Activated T-cell treated with anti-CD3 and anti-CD28 coated beads, Interleukin-2, amount 50 U/mL, for 72 hours (primary cell): ENCODE measurements around the gene SERPINB1. TPM values are rescaled to one million over a fixed set of nuclear protein-coding genes. Genes with fewer than 3 reads are reported as not detected.
A peak's percentile ranks its signal among the peaks of the same experiment; 100 is the strongest.

ENCODE experiments used
- ATAC-seq, 2 donors: fragments of 150-1000 bp; cut with Tn5 transposase; replicated peaks in 1 of 2; 2 replicates each; pipeline ENCODE4 v1.10.0; 2021; ENCODE audit warnings: moderate library complexity in 2 of 2, mild to moderate bottlenecking in 1 of 2
- DNase-seq, 2 donors: peaks; one replicate each; pipeline ENCODE4 v3.0.0; 2021 to 2022; ENCODE audit warnings: mixed read lengths in 1 of 2
- H3K27ac Mint-ChIP-seq: one replicate; pipeline ENCODE4 v1.8.0; 2022; ENCODE audit warnings: mild to moderate bottlenecking, moderate library complexity, mixed read lengths
- H3K27me3 Mint-ChIP-seq: one replicate; pipeline ENCODE4 v1.8.0; 2022; ENCODE audit warnings: low read depth, mixed read lengths
- H3K36me3 Mint-ChIP-seq, 2 donors: one replicate each; pipeline ENCODE4 v1.8.0; 2022; ENCODE audit warnings: mixed read lengths in 2 of 2, mild to moderate bottlenecking in 1 of 2; ENCODE audit not compliant: insufficient read depth in 2 of 2
- H3K4me1 Mint-ChIP-seq: one replicate; pipeline ENCODE4 v1.8.0; 2022; ENCODE audit warnings: low read depth, mixed read lengths
- H3K4me3 Mint-ChIP-seq, 2 donors: one replicate each; pipeline ENCODE4 v1.8.0; 2022; ENCODE audit warnings: mild to moderate bottlenecking in 2 of 2, mixed read lengths in 2 of 2, moderate library complexity in 2 of 2
- H3K9me3 Mint-ChIP-seq, 2 donors: one replicate each; pipeline ENCODE4 v1.8.0; 2022; ENCODE audit warnings: mixed read lengths in 2 of 2
- total RNA-seq, 2 donors: library from RNA; stranded (reverse); gene quantifications; one replicate each; pipeline ENCODE4 v1.2.3, GENCODE V29; 2022

Gene SERPINB1
- total RNA-seq, 2 donors from 2014 or later = 131 to 203 TPM

DNA sequence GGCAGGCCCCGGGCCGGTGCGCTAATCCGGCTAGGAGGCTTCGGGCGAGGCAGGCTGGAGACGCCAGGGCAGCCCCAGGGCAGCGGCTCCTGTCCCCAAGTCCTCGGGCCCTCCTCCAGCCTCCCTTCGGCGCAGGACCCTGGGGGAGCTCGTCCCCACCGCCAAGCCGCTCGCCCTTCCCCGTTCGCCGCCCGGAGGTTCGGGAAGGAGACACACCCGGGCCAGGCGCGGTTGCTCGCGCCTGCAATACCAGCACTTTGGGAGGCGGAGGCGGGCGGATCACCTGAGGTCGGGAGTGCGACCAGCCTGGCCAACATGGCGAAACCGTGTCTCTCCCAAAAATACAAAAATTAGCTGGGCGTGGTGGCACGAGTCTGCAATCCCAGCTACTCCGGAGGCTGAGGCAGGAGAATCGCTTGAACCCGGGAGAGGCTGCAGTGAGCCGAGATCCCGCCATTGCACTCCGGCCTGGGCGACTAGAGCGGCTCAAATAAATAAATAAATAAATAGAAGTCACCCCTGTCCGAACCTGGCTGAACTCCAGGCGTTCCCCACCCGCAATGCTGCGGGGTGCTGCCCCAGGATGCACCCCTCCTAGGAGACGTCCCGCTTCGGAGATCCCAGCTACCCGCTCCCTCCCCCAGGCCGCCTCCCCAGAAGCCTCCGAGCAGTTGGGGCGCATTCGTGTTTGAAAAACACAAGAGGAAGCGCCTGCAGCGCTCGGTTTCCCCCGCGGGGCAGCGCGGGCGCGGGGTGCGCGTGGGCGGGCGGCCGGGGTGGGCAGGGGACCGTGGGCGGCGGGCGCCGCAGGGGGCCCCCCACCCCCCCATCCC lies 33.9 kb upstream of the SERPINB1 start:
- peaks cover 6 to 7% of the 10 kb centered on the region in 2 donors for H3K36me3 Mint-ChIP-seq

DNA sequence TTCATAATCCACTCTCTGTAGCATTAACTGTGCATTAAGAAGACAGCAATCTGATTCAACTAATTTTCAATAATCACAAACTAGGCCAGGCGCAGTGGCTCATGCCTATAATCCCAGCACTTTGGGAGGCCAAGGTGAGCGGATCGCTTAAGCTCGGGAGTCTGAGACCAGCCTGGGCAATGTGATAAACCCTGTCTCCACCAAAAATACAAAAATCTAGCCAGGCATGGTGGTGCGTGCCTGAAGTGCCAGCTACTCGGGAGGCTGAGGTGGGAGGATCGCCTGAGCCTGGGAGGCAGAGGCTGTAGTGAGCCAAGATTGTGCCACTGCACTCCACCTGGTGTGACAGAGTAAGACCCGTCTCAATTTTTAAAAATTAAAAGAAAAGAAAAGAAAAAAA lies 32.0 kb upstream of the SERPINB1 start:
- Mint-ChIP-seq H3K27me3 (no peaks in the 10 kb centered on the region), H3K4me3 (no peak overlapping the region), H3K36me3 (peaks cover 5 to 6% of the 10 kb centered on the region in 2 donors), H3K9me3 (peaks cover 2 to 9% of the 10 kb centered on the region in 2 donors), H3K4me1 (peaks cover 68% of the 10 kb centered on the region), H3K27ac (no peak overlapping the region)
- DNase-seq = no peak
- no peak for ATAC-seq

More for the DNA sequence above, 33.9 kb upstream of the SERPINB1 start:
- Mint-ChIP-seq H3K4me1 (peaks cover 78% of the 10 kb centered on the region), H3K9me3 (peaks cover 2 to 9% of the 10 kb centered on the region in 2 donors), H3K4me3 (peak overlapping the region; percentile 81 to 85), H3K27ac (peak overlapping the region; percentile 41), H3K27me3 (no peaks in the 10 kb centered on the region)
- ATAC-seq = peak; percentile 45 to 47
- peak; percentile 58 to 68 for DNase-seq

DNA sequence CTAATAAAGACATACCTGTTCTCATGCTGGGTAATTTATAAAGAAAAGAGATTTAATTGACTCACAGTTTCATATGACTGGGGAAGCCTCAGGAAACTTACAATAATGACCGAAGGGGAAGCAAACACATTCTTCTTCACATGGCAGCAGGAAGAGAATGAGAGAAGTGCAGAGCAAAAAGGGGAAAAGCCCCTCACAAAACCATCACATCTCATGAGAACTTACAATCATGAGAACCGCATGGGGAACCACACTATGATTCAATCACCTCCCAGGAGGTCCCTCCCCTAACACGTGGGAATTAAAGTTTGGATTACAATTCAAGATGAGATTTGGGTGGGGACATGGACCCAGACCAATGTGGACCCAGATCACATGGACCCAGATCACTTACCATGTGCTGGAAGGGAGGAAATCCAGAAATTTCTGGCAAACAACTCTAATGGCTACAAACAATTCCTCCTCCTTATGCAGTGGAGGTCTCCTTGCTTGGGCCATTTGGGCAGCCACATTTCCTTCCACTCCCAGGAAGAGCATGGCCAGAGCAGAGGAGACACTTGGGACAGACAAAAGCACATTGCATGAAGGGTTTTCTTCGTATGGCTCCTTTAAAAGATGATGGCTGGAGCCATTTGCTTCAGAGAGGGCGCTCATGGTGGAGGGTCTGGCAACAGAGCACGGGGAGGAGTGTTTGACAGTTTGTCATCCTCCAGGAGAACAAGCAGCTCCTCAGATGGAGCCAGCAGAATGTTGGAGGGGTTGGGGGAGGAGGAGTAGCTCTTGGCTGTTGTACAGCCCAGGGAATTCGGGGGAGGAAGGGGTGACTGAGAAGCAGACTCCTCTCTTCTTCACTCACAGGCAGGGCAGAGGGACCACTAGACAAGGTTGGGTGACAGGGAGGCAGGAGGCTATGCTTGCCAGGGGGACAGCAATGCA lies 31.0 kb upstream of the SERPINB1 start:
- peaks cover 2 to 9% of the 10 kb centered on the region in 2 donors for H3K9me3 Mint-ChIP-seq
- no peaks in the 10 kb centered on the region for H3K27me3 Mint-ChIP-seq
- H3K4me3 Mint-ChIP-seq = peak overlapping the region in 1 of 2 donors; percentile 5
- H3K27ac Mint-ChIP-seq = no peak overlapping the region
- H3K4me1 Mint-ChIP-seq = peaks cover 66% of the 10 kb centered on the region
- peaks cover 3 to 6% of the 10 kb centered on the region in 2 donors for H3K36me3 Mint-ChIP-seq
- DNase-seq = no peak
- no peak for ATAC-seq

DNA sequence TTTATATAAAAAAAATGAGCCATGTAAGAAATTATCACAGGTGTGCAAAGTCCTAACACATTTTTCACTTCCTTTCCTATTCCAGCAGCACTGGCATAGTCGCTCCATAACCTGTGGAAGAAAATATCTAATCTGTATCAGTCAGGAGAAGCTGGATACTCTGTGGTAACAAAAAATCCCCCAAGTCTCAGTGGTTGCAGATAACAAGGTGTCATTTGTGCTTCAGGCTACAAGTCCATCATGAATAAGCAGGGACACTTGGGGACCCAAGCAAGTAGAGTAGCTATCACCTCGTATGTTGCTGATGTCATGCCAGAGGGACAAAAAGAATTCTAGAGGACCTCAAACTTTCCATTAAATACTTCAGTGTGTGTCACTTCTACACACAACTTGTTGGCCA lies 30.3 kb upstream of the SERPINB1 start:
- H3K27ac Mint-ChIP-seq = no peak overlapping the region
- H3K9me3 Mint-ChIP-seq = peaks cover 2 to 9% of the 10 kb centered on the region in 2 donors
- DNase-seq = no peak
- H3K4me3 Mint-ChIP-seq = peak overlapping the region in 1 of 2 donors; percentile 5
- no peak for ATAC-seq
- H3K36me3 Mint-ChIP-seq = peaks cover 3 to 6% of the 10 kb centered on the region in 2 donors
- peaks cover 59% of the 10 kb centered on the region for H3K4me1 Mint-ChIP-seq
- H3K27me3 Mint-ChIP-seq = no peaks in the 10 kb centered on the region

DNA sequence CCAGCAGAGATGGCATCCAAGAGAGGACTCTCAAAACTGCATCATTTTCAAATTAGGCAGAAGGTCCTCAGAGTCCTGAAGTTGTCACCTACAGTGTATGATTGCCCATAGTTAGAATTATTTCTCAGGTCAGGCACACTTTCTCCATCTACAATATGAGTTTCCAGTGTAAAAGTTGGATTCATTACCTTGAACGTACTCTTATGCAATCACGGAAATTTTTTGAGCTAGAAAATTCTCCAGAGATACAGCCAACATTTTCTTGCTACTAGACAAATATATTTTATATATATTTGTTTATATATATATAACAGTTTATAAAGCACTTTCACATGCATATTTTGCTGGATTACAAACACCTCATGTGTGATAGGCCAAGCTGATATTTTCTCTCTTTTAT lies 29.4 kb upstream of the SERPINB1 start:
- Mint-ChIP-seq H3K9me3 (peaks cover 2 to 9% of the 10 kb centered on the region in 2 donors), H3K36me3 (peaks cover 3 to 6% of the 10 kb centered on the region in 2 donors), H3K4me3 (no peak overlapping the region), H3K27ac (no peak overlapping the region), H3K27me3 (no peaks in the 10 kb centered on the region), H3K4me1 (peaks cover 59% of the 10 kb centered on the region)
- DNase-seq (no peak), ATAC-seq (no peak)

DNA sequence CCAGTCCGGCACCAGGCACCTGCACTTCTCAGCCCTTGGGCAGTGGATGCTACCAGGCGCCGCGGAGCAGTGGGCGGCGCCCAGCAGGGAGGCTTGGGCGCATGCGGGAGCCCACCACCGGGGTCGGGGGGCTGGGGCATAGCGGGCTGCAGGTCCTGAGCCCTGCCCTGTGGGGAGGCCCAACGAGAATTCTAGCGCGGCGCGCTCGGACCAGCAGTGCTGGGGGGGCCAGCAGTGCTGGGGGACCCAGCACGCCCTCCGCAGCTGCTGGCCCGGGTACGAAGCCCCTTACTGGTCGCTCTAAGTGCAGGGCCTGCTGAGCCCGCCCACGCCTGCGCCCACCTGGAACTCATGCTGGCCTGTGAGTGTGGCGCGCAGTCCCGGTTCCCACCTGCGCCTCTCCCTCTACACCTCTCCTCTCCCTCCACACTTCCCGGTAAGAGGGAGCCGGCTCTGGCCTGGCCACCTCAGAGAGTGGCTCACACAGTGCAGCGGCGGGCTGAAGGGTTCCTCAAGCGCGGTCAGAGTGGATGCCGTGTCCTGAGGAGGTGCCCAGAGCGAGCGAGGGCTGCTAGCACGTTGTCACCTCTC lies 28.5 kb upstream of the SERPINB1 start:
- no peaks in the 10 kb centered on the region for H3K27me3 Mint-ChIP-seq
- peaks cover 2 to 9% of the 10 kb centered on the region in 2 donors for H3K9me3 Mint-ChIP-seq
- no peak overlapping the region for H3K27ac Mint-ChIP-seq
- peaks cover 68% of the 10 kb centered on the region for H3K4me1 Mint-ChIP-seq
- H3K36me3 Mint-ChIP-seq = peaks cover 3 to 6% of the 10 kb centered on the region in 2 donors
- ATAC-seq = no peak
- no peak overlapping the region for H3K4me3 Mint-ChIP-seq
- no peak for DNase-seq

DNA sequence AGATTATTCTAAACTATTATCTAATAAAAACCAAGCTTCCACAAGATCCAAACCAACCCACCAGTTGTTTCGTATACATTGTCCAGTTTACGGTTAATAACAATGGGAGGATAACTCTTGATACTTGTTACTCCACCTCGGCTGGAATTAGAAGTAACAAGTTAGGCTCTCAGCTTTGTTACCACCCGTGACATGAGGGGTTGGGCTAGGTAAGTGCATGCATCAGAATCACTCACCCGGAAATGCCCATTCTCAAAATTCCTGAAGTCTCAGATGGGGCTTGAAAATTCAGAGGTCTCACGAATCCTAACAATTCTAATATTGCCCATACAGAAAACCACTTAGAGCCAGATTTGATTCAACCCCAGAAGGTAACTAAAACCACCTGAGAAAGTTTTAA lies 27.0 kb upstream of the SERPINB1 start:
- H3K27ac Mint-ChIP-seq = peak overlapping the region; percentile 89
- peaks cover 66% of the 10 kb centered on the region for H3K4me1 Mint-ChIP-seq
- no peak for DNase-seq
- peaks cover 3 to 6% of the 10 kb centered on the region in 2 donors for H3K36me3 Mint-ChIP-seq
- H3K9me3 Mint-ChIP-seq = peaks cover 2 to 9% of the 10 kb centered on the region in 2 donors
- H3K27me3 Mint-ChIP-seq = no peaks in the 10 kb centered on the region
- H3K4me3 Mint-ChIP-seq = peak overlapping the region; percentile 49 to 65
- peak in 1 of 2 donors; percentile 22 for ATAC-seq

DNA sequence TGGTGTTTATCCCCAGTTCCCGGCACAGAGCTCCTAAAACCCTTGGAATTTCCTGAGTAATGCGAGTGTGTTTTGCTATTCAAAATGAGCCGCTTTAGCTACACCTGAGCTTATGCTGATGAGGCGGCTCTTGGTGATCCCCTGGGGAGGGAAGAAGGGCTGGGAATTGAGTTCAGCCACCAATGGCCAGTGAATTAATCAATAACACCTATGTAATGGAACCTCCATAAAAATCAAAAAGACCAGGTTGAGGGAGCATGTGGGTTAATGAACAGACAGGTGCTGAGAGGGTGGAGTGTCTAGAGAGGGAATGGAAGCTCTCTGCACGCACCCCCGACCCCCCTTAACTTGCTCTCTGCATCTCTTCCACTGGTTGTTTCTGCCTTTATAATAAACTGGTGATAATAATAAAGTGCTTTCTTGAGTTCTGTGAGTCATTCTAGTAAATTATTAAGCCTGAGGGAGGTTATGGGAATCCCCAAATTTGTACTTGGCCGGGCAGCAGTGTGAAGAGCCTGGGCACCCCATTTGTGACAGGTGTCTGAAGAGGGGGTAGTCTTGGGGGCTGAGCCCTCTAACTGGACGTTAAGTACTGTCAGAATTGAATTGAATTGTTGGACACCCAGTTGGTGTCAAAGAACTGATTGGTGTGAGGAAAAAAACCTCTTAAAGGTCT lies 24.6 kb upstream of the SERPINB1 start:
- Mint-ChIP-seq H3K4me1 (peaks cover 71% of the 10 kb centered on the region), H3K4me3 (no peak overlapping the region), H3K36me3 (peaks cover under 1 to 1% of the 10 kb centered on the region in 2 donors), H3K9me3 (no peaks in the 10 kb centered on the region), H3K27me3 (no peaks in the 10 kb centered on the region), H3K27ac (no peak overlapping the region)
- ATAC-seq (no peak), DNase-seq (no peak)

DNA sequence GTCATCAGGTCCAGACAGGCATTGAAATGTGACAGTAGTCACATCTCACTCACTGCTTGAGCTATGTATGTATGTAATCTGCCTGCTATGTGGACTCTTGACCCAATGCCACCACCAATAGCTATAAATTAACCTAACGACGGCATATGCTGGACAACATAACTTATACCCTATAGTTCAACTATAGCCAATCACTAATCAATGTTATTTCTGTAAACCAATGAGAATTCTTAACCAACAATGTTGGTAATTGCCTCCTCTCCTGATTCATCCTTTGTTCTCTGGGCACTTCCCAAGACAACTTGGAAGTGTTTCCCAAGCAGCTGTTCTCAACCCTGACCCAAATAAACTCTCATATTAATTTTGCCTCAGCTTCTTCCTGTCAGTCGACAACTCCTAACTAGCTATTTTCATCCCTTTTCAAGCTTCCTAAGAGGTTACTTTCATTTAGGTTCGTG lies 24.1 kb upstream of the SERPINB1 start:
- H3K9me3 Mint-ChIP-seq = no peaks in the 10 kb centered on the region
- H3K4me1 Mint-ChIP-seq = peaks cover 75% of the 10 kb centered on the region
- no peak overlapping the region for H3K4me3 Mint-ChIP-seq
- peaks cover 2 to 3% of the 10 kb centered on the region in 2 donors for H3K36me3 Mint-ChIP-seq
- ATAC-seq = no peak
- no peaks in the 10 kb centered on the region for H3K27me3 Mint-ChIP-seq
- no peak for DNase-seq
- no peak overlapping the region for H3K27ac Mint-ChIP-seq

DNA sequence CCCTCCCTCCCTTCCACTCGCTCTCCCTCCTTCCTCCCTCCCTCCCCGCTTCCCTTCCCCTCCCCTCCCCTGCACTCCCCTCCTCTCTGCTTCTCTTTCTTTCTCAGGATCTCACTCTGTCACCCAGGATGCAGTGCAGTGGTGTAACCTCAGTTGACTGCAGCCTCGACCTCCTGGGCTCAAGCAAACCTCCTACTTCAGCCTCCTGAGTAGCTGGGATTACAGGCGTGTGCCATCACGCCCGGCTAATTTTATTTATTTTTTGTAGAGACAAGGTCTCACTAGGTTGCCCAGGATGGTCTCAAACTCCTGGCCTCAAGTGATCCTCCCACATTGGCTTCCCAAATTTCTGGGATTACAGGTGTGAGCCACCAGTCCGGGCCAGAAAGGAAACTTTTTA lies 23.6 kb upstream of the SERPINB1 start:
- Mint-ChIP-seq H3K4me3 (no peak overlapping the region), H3K9me3 (no peaks in the 10 kb centered on the region), H3K4me1 (peaks cover 79% of the 10 kb centered on the region), H3K27me3 (no peaks in the 10 kb centered on the region), H3K36me3 (peaks cover 2 to 3% of the 10 kb centered on the region in 2 donors), H3K27ac (no peak overlapping the region)
- ATAC-seq (no peak), DNase-seq (no peak)

DNA sequence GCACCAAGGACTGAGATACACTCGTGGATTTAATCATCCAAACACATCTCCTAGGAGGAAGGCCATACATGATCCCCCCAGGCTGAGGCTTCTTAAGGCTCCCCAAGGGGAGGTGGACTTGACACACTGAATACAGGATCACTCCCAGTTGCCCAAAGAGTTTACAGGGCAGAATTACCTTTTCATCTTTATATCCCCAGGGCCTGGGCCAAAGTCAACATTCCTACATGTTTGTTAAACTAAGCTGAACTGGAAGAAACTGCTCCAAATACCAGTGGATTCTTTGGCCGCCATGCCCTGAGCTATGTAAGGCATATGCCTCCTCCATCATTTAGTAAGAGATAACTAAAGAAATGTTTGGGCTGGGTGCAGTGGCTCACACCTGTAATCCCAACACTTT lies 22.2 kb upstream of the SERPINB1 start:
- Mint-ChIP-seq H3K27ac (no peak overlapping the region), H3K36me3 (peaks cover 3% of the 10 kb centered on the region in 2 donors), H3K27me3 (no peaks in the 10 kb centered on the region), H3K4me3 (no peak overlapping the region), H3K4me1 (peaks cover 86% of the 10 kb centered on the region), H3K9me3 (no peaks in the 10 kb centered on the region)
- no peak for ATAC-seq
- no peak for DNase-seq

DNA sequence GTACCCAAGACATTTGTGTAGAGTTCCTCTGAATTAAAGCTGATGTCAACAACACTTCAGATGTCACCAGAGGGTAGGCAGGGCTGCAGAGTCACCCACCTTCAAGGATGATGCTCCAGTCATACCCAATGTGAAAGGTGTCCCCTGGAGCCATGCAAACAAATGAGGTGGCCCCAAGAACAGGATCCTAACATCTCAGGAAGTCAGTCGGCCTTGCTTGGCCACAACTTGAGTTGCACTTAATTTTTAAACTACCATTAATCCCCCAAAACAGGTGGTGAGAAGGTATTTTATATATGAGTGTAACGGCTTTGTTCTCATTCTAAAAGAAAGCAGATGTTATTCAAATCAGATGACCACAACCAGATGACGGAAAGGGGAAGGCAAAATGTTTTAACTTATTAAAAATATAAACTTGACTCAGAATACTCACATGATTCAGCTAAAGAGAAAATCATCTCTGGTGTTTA lies 21.1 kb upstream of the SERPINB1 start:
- H3K27ac Mint-ChIP-seq = peak overlapping the region; percentile 100
- DNase-seq (peak; percentile 73 to 81), ATAC-seq (peak; percentile 65 to 75)
- H3K27me3 Mint-ChIP-seq = no peaks in the 10 kb centered on the region
- no peaks in the 10 kb centered on the region for H3K9me3 Mint-ChIP-seq
- peak overlapping the region; percentile 77 to 97 for H3K4me3 Mint-ChIP-seq
- H3K36me3 Mint-ChIP-seq = peaks cover 3 to 4% of the 10 kb centered on the region in 2 donors
- H3K4me1 Mint-ChIP-seq = peaks cover 87% of the 10 kb centered on the region
